Activated CD4-positive, alpha-beta T cell treated with anti-CD3 and anti-CD28 coated beads, Interleukin-2, amount 10 ng/mL, durations not matched to agents 24 days and 14 days (primary cell): Measurements from ENCODE around the gene DHRS12. TPM values are rescaled to one million over a fixed set of nuclear protein-coding genes. Genes with fewer than 3 reads are reported as not detected.
A peak's percentile ranks its signal among the peaks of the same experiment; 100 is the strongest.

Experiments used
- DNase-seq: peaks from one replicate; pipeline ENCODE4 v3.0.0; 2022
- H3K27ac Mint-ChIP-seq: one replicate; pipeline ENCODE4 v1.8.0; 2022; ENCODE audit warnings: mild to moderate bottlenecking, mixed read lengths
- H3K27me3 Mint-ChIP-seq: one replicate; pipeline ENCODE4 v1.8.0; 2022; ENCODE audit warnings: mixed read lengths
- H3K36me3 Mint-ChIP-seq: one replicate; pipeline ENCODE4 v1.8.0; 2022; ENCODE audit warnings: low read depth, mild to moderate bottlenecking, mixed read lengths
- H3K4me1 Mint-ChIP-seq: one replicate; pipeline ENCODE4 v1.8.0; 2021; ENCODE audit warnings: mixed read lengths
- H3K4me3 Mint-ChIP-seq: one replicate; pipeline ENCODE4 v1.8.0; 2022; ENCODE audit warnings: mild to moderate bottlenecking, moderate library complexity, mixed read lengths
- H3K9me3 Mint-ChIP-seq: one replicate; pipeline ENCODE4 v1.8.0; 2021; ENCODE audit warnings: mixed read lengths
- intact Hi-C: fragments of 100-400 bp; cut with micrococcal nuclease; formaldehyde crosslinking; loops from one replicate; pipeline ENCODE4 v1.15.1; 2023
- total RNA-seq: library from RNA; stranded (reverse); gene quantifications from 2 replicates; pipeline ENCODE4 v1.2.3, GENCODE V29; 2022

DHRS12 gene
- total RNA-seq, 1 donor from 2014 or later: 3.9 TPM

DNA sequence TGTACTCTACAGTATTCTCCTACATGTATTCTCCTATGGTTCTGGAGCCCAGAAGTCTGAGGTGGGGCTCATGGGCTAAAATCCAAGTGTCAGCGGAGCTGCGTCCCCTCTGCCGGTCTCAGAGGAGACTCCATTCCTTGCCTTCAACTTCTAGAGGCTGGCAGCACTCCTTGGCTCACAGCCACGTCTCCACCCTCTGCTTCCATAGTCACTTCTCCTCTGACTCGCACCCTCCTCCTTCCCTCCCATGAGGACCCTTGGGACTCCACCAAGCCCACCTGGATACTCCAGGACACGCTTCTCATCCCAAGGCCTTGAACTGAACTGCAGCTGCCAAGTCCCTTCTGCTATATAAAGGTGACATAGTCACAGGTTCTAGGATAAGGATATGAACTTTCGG lies 27.8 kb downstream of the DHRS12 start:
- no peaks in the 10 kb centered on the region for H3K36me3 Mint-ChIP-seq
- no peaks in the 10 kb centered on the region for H3K4me1 Mint-ChIP-seq
- no peak for DNase-seq
- no peak overlapping the region for H3K27ac Mint-ChIP-seq
- intact Hi-C loops: no loop called here
- H3K9me3 Mint-ChIP-seq: no peaks in the 10 kb centered on the region
- H3K4me3 Mint-ChIP-seq: no peak overlapping the region
- no peaks in the 10 kb centered on the region for H3K27me3 Mint-ChIP-seq

- H3K4me3 Mint-ChIP-seq: no peak overlapping the region
- no peaks in the 10 kb centered on the region for H3K9me3 Mint-ChIP-seq
- no peaks in the 10 kb centered on the region for H3K36me3 Mint-ChIP-seq
- H3K4me1 Mint-ChIP-seq: no peaks in the 10 kb centered on the region
- intact Hi-C loops: no loop called here
- no peak for DNase-seq
- no peak overlapping the region for H3K27ac Mint-ChIP-seq
- H3K27me3 Mint-ChIP-seq: no peaks in the 10 kb centered on the region
Measured at GRCh38 chr13:51773515-51773914, 30.4 kb downstream of the DHRS12 start.

DNA sequence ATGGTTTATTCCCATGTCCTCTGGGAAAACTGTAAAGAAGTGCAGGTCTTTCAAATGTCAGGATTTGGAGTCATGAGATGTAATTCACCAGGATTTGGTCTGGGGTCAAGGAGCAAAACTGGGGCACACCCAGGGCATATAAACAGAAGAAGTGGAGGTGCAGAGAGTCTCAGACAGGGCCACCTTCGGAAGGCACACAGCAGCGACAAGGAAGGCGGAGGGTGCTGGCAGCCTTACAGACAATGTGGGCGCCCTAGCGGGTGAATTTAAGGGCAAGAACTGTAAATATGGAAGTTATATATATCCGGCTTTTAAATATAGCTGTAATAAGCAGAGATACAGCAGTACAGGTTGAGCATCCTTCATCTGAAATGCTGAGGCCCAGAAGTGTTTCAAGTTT lies 31.2 kb downstream of the DHRS12 start:
- H3K4me3 Mint-ChIP-seq: no peak overlapping the region
- H3K36me3 Mint-ChIP-seq: no peaks in the 10 kb centered on the region
- no peak overlapping the region for H3K27ac Mint-ChIP-seq
- no peaks in the 10 kb centered on the region for H3K4me1 Mint-ChIP-seq
- intact Hi-C loops: no loop called here
- H3K9me3 Mint-ChIP-seq: no peaks in the 10 kb centered on the region
- no peak for DNase-seq
- no peaks in the 10 kb centered on the region for H3K27me3 Mint-ChIP-seq

GRCh38 chr13:51772105-51772455 lies 31.9 kb downstream of the DHRS12 start:
- Mint-ChIP-seq H3K4me1 (no peaks in the 10 kb centered on the region), H3K27me3 (no peaks in the 10 kb centered on the region), H3K27ac (no peak overlapping the region), H3K9me3 (no peaks in the 10 kb centered on the region), H3K4me3 (no peak overlapping the region), H3K36me3 (no peaks in the 10 kb centered on the region)
- no peak for DNase-seq
- intact Hi-C loops: no loop called here

- H3K27ac Mint-ChIP-seq: no peak overlapping the region
- H3K4me1 Mint-ChIP-seq: peaks cover 2% of the 10 kb centered on the region
Measured at GRCh38 chr13:51771418-51772104, 32.4 kb downstream of the DHRS12 start.

DNA sequence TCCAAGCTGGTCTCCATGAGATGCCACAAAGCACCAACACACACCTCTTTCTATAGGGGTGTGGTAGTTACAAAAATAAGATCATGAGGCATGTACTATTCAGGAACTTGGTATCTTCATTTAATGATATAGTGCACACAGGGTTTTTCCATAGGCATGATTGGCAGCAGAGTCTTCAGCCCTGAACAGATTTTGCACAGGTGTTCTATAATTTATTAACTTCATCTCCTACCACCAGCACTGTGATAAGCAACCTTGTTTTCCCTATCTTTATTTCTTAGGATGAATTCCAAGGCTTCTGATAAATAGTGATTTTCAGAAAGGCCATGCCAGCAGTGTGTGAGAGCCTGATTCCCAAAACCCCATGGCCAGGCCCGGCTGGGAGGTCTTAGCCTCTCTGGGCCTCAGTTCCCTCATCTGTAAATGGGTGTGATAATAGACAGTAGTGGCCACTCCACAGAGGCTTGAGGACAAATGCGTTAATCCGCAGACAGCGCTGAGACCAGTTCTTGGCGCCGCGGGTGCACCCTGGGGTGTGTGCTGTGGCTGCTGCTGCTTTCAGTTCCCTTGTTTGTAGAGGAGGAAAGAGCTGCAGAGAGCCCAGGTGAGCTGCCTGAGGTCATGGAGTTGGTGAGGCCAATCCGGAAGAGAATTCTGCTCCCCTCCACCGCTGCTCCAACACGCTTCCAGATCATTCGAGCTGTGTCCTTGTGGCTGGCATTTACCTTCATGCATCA lies 33.1 kb downstream of the DHRS12 start:
- Mint-ChIP-seq H3K9me3 (no peaks in the 10 kb centered on the region), H3K4me1 (peaks cover 5% of the 10 kb centered on the region), H3K36me3 (peaks cover 4% of the 10 kb centered on the region), H3K27me3 (no peaks in the 10 kb centered on the region), H3K27ac (no peak overlapping the region), H3K4me3 (no peak overlapping the region)
- intact Hi-C loops: no loop called here
- no peak for DNase-seq

More at GRCh38 chr13:51771418-51772104, 32.4 kb downstream of the DHRS12 start:
- H3K36me3 Mint-ChIP-seq: peaks cover 2% of the 10 kb centered on the region
- H3K4me3 Mint-ChIP-seq: no peak overlapping the region
- no peaks in the 10 kb centered on the region for H3K9me3 Mint-ChIP-seq
- intact Hi-C loops: no loop called here
- H3K27me3 Mint-ChIP-seq: no peaks in the 10 kb centered on the region
- DNase-seq: no peak

GRCh38 chr13:51770160-51770559 lies 33.8 kb downstream of the DHRS12 start:
- Mint-ChIP-seq H3K9me3 (no peaks in the 10 kb centered on the region), H3K27me3 (no peaks in the 10 kb centered on the region), H3K27ac (no peak overlapping the region), H3K4me1 (peaks cover 12% of the 10 kb centered on the region), H3K4me3 (no peak overlapping the region), H3K36me3 (peaks cover 4% of the 10 kb centered on the region)
- no peak for DNase-seq
- intact Hi-C loops: no loop called here

DNA sequence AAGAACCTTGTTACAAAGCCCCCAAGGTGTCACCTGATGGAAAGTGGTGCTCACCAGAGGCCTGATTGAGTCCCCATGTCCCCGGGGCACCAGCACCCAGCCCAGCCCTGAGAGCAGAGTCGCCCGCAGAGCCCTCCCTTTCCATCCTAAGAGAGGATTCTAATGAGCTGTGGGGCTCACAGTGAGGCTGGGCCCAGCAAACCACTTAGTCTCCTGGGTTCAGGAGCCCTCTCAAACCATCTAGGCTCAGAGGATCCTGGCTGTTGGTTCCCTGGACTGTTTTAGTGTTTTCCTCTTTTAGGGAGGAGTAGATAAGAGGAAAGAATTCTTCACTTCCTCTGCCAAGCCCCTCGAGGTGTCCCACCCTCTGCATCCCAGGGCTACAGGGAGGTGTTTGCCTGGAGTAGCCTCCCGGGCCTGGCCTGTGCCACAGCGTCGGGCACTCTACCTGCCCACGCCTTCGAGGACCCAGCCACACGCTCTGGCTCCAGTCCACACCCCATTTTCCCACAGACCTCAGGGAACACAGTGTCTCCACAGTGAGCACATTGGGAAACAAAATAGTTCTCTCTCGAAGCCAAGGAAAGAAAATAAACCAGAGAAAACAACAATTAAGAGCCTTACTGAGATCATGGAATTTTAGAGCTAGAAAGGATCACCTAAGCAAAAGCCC lies 34.4 kb downstream of the DHRS12 start:
- Mint-ChIP-seq H3K27me3 (no peaks in the 10 kb centered on the region), H3K27ac (no peak overlapping the region), H3K36me3 (peaks cover 4% of the 10 kb centered on the region), H3K4me3 (no peak overlapping the region), H3K9me3 (no peaks in the 10 kb centered on the region), H3K4me1 (peaks cover 18% of the 10 kb centered on the region)
- DNase-seq: no peak
- intact Hi-C loops: loop anchor here (10.0 kb wide), 1 partner anchor 55 kb away; no protein-coding TSS in a partner anchor

- DNase-seq: no peak
- Mint-ChIP-seq H3K9me3 (no peaks in the 10 kb centered on the region), H3K4me3 (no peak overlapping the region), H3K27me3 (no peaks in the 10 kb centered on the region), H3K27ac (no peak overlapping the region), H3K4me1 (peaks cover 23% of the 10 kb centered on the region), H3K36me3 (peaks cover 4% of the 10 kb centered on the region)
- intact Hi-C loops: loop anchor here (10.0 kb wide), 1 partner anchor 54 kb away; no protein-coding TSS in a partner anchor
Measured at GRCh38 chr13:51768976-51769375, 35.0 kb downstream of the DHRS12 start.

GRCh38 chr13:51768378-51768921 lies 35.5 kb downstream of the DHRS12 start:
- Mint-ChIP-seq H3K4me1 (peaks cover 26% of the 10 kb centered on the region), H3K36me3 (peaks cover 4% of the 10 kb centered on the region), H3K9me3 (no peaks in the 10 kb centered on the region), H3K27ac (no peak overlapping the region), H3K4me3 (no peak overlapping the region), H3K27me3 (no peaks in the 10 kb centered on the region)
- no peak for DNase-seq
- intact Hi-C loops: loop anchor here (10.0 kb wide), 1 partner anchor 54 kb away; no protein-coding TSS in a partner anchor

- DNase-seq: no peak
- intact Hi-C loops: loop anchor here (10.0 kb wide), 1 partner anchor 52 kb away; no protein-coding TSS in a partner anchor
- peaks cover 9% of the 10 kb centered on the region for H3K36me3 Mint-ChIP-seq
- H3K9me3 Mint-ChIP-seq: no peaks in the 10 kb centered on the region
- no peak overlapping the region for H3K4me3 Mint-ChIP-seq
- H3K27ac Mint-ChIP-seq: no peak overlapping the region
- peaks cover 38% of the 10 kb centered on the region for H3K4me1 Mint-ChIP-seq
- no peaks in the 10 kb centered on the region for H3K27me3 Mint-ChIP-seq
Measured at GRCh38 chr13:51767100-51767499, 36.9 kb downstream of the DHRS12 start.

GRCh38 chr13:51765142-51765515 lies 38.8 kb downstream of the DHRS12 start:
- DNase-seq: no peak
- Mint-ChIP-seq H3K4me3 (peak overlapping the region; percentile 88), H3K27me3 (no peaks in the 10 kb centered on the region), H3K4me1 (peaks cover 39% of the 10 kb centered on the region), H3K27ac (peak overlapping the region; percentile 96), H3K9me3 (no peaks in the 10 kb centered on the region), H3K36me3 (peaks cover 12% of the 10 kb centered on the region)
- intact Hi-C loops: loop anchor here (1.0 to 10.0 kb wide), 3 partner anchors 34 to 312 kb away; partner anchors contain the start of gene INTS6

- intact Hi-C loops: loop anchor here (1.0 to 10.0 kb wide), 6 partner anchors 23 to 311 kb away; partner anchors contain the start of genes INTS6 and WDFY2
- H3K4me1 Mint-ChIP-seq: peaks cover 39% of the 10 kb centered on the region
- DNase-seq: peak; percentile 86
- H3K4me3 Mint-ChIP-seq: peak overlapping the region; percentile 88
- H3K27me3 Mint-ChIP-seq: no peaks in the 10 kb centered on the region
- peak overlapping the region; percentile 96 for H3K27ac Mint-ChIP-seq
- no peaks in the 10 kb centered on the region for H3K9me3 Mint-ChIP-seq
- H3K36me3 Mint-ChIP-seq: peaks cover 15% of the 10 kb centered on the region
Measured at GRCh38 chr13:51764184-51765141, 39.5 kb downstream of the DHRS12 start.
